ENCODE measurements around the gene GJB6. TPM values are rescaled to one million over a fixed set of nuclear protein-coding genes. Genes with fewer than 3 reads are reported as not detected.
A peak's percentile ranks its signal among the peaks of the same experiment; 100 is the strongest.

GJB6 gene
- total RNA-seq, 1 donor from 2014 or later = not detected

- no peak overlapping the region for H3K27ac Mint-ChIP-seq (ENCODE audit: unreplicated experiment)
- no peak for TF ChIP-seq CTCF (IDR thresholded peaks at IDR 0.05)
- peaks cover 58% of the 10 kb centered on the region for H3K27me3 Mint-ChIP-seq (ENCODE audit: unreplicated experiment)
- H3K9me3 Mint-ChIP-seq (ENCODE audit: unreplicated experiment) = peaks cover 4% of the 10 kb centered on the region
- no peak overlapping the region for H3K4me3 Mint-ChIP-seq (ENCODE audit: unreplicated experiment)
- no peak for DNase-seq (ENCODE audit: extremely low spot score, unreplicated experiment)
- H3K36me3 Mint-ChIP-seq (ENCODE audit: unreplicated experiment) = no peaks in the 10 kb centered on the region
- H3K4me1 Mint-ChIP-seq (ENCODE audit: unreplicated experiment) = no peaks in the 10 kb centered on the region
Observed at GRCh38 chr13:20209948-20210347, 22.2 kb downstream of the GJB6 start.

GRCh38 chr13:20206698-20207235, 25.4 kb downstream of the GJB6 start:
- DNase-seq (ENCODE audit: extremely low spot score, unreplicated experiment) = no peak
- no peak overlapping the region for H3K27ac Mint-ChIP-seq (ENCODE audit: unreplicated experiment)
- no peak overlapping the region for H3K4me3 Mint-ChIP-seq (ENCODE audit: unreplicated experiment)
- H3K27me3 Mint-ChIP-seq (ENCODE audit: unreplicated experiment) = peaks cover 58% of the 10 kb centered on the region
- H3K4me1 Mint-ChIP-seq (ENCODE audit: unreplicated experiment) = no peaks in the 10 kb centered on the region
- H3K9me3 Mint-ChIP-seq (ENCODE audit: unreplicated experiment) = peaks cover 11% of the 10 kb centered on the region
- no peak for TF ChIP-seq CTCF (IDR thresholded peaks at IDR 0.05)
- no peaks in the 10 kb centered on the region for H3K36me3 Mint-ChIP-seq (ENCODE audit: unreplicated experiment)

- Mint-ChIP-seq H3K4me1 (ENCODE audit: unreplicated experiment) (no peaks in the 10 kb centered on the region), H3K36me3 (ENCODE audit: unreplicated experiment) (no peaks in the 10 kb centered on the region), H3K9me3 (ENCODE audit: unreplicated experiment) (peaks cover 15% of the 10 kb centered on the region), H3K27me3 (ENCODE audit: unreplicated experiment) (peaks cover 61% of the 10 kb centered on the region), H3K27ac (ENCODE audit: unreplicated experiment) (no peak overlapping the region), H3K4me3 (ENCODE audit: unreplicated experiment) (no peak overlapping the region)
- no peak for TF ChIP-seq CTCF (IDR thresholded peaks at IDR 0.05)
- no peak for DNase-seq (ENCODE audit: extremely low spot score, unreplicated experiment)
Observed at GRCh38 chr13:20206065-20206697, 25.9 kb downstream of the GJB6 start.

GRCh38 chr13:20198781-20199180, 33.3 kb downstream of the GJB6 start:
- DNase-seq (ENCODE audit: extremely low spot score, unreplicated experiment) = no peak
- Mint-ChIP-seq H3K9me3 (ENCODE audit: unreplicated experiment) (peaks cover 15% of the 10 kb centered on the region), H3K27me3 (ENCODE audit: unreplicated experiment) (peaks cover 85% of the 10 kb centered on the region), H3K27ac (ENCODE audit: unreplicated experiment) (no peak overlapping the region), H3K4me3 (ENCODE audit: unreplicated experiment) (no peak overlapping the region), H3K4me1 (ENCODE audit: unreplicated experiment) (peaks cover under 1% of the 10 kb centered on the region), H3K36me3 (ENCODE audit: unreplicated experiment) (no peaks in the 10 kb centered on the region)
- TF ChIP-seq CTCF (IDR thresholded peaks at IDR 0.05) = no peak

- peak; percentile 68 for TF ChIP-seq CTCF (IDR thresholded peaks at IDR 0.05)
- H3K9me3 Mint-ChIP-seq (ENCODE audit: unreplicated experiment) = peaks cover 10% of the 10 kb centered on the region
- H3K4me3 Mint-ChIP-seq (ENCODE audit: unreplicated experiment) = no peak overlapping the region
- no peak overlapping the region for H3K27ac Mint-ChIP-seq (ENCODE audit: unreplicated experiment)
- no peaks in the 10 kb centered on the region for H3K36me3 Mint-ChIP-seq (ENCODE audit: unreplicated experiment)
- no peak for DNase-seq (ENCODE audit: extremely low spot score, unreplicated experiment)
- H3K27me3 Mint-ChIP-seq (ENCODE audit: unreplicated experiment) = peaks cover 80% of the 10 kb centered on the region
- H3K4me1 Mint-ChIP-seq (ENCODE audit: unreplicated experiment) = peaks cover 8% of the 10 kb centered on the region
Observed at GRCh38 chr13:20197361-20197834, 34.7 kb downstream of the GJB6 start.
